GM23338 (cell line): Measurements from ENCODE around the gene UGT1A3. TPM values are rescaled to one million over a fixed set of nuclear protein-coding genes. Genes with fewer than 3 reads are reported as not detected.
"Not testable (repeated sequence)": the region's sequence is repeated elsewhere in the genome, so short reads cannot be mapped to it uniquely, and the experiment has no call there.

Experiments
- ATAC-seq: fragments of 200-7000 bp; cut with Tn5 transposase; 3 replicates; pipeline ENCODE4 v1.9.1; 2020
- DNase-seq: peaks from one replicate; pipeline ENCODE4 v3.0.0-alpha.2; 2015; ENCODE audit warnings: low spot score
- H2AFZ ChIP-seq: fragments of 200-600 bp; sonication (generic); 2 replicates; pipeline ENCODE4 v1.8.0; 2016; ENCODE audit warnings: antibody characterized with exemption, mild to moderate bottlenecking, moderate library complexity
- H3F3A ChIP-seq: fragments of 200-600 bp; sonication (generic); replicated peaks from 2 replicates; pipeline ENCODE4 v1.8.0; 2017; ENCODE audit warnings: antibody characterized with exemption, mixed run types, low read depth
- H3K27ac ChIP-seq: fragments of 200-600 bp; sonication (generic); 2 replicates; pipeline ENCODE4 v1.6.1; 2016; ENCODE audit warnings: low read depth
- H3K27me3 ChIP-seq: fragments of 200-600 bp; sonication (generic); 2 replicates; pipeline ENCODE4 v1.8.0; 2016; ENCODE audit warnings: mild to moderate bottlenecking, mixed run types, moderate library complexity; ENCODE audit not compliant: insufficient read depth
- H3K36me3 ChIP-seq: fragments of 200-600 bp; sonication (generic); 2 replicates; pipeline ENCODE4 v1.8.0; 2016; ENCODE audit warnings: mild to moderate bottlenecking; ENCODE audit not compliant: insufficient read depth
- H3K4me1 ChIP-seq: fragments of 200-600 bp; sonication (generic); 2 replicates; pipeline ENCODE4 v1.8.0; 2016; ENCODE audit warnings: mild to moderate bottlenecking, moderate library complexity; ENCODE audit not compliant: insufficient read depth
- H3K4me2 ChIP-seq: fragments of 200-600 bp; sonication (generic); 2 replicates; pipeline ENCODE4 v1.7.1; 2017; ENCODE audit warnings: mixed run types
- H3K4me3 ChIP-seq: fragments of 200-600 bp; sonication (generic); 2 replicates; pipeline ENCODE4 v1.6.1; 2016; ENCODE audit warnings: mixed run types
- H3K79me2 ChIP-seq: fragments of 200-600 bp; sonication (generic); replicated peaks from 2 replicates; pipeline ENCODE4 v1.8.0; 2017; ENCODE audit warnings: mild to moderate bottlenecking; ENCODE audit not compliant: insufficient read depth
- H3K9me2 ChIP-seq: fragments of 200-600 bp; sonication (generic); 2 replicates; pipeline ENCODE4 v1.8.0; 2017; ENCODE audit not compliant: insufficient read depth
- H4K20me1 ChIP-seq: fragments of 200-600 bp; sonication (generic); replicated peaks from 2 replicates; pipeline ENCODE4 v1.8.0; 2017; ENCODE audit warnings: mild to moderate bottlenecking; ENCODE audit not compliant: insufficient read depth
- H3K27ac Mint-ChIP-seq: 2 replicates; pipeline ENCODE4 v1.8.0; 2020; ENCODE audit warnings: inconsistent platforms, mild to moderate bottlenecking, moderate library complexity, mixed read lengths
- H3K27me3 Mint-ChIP-seq: 3 replicates; pipeline ENCODE4 v1.8.0; 2022; ENCODE audit warnings: low read depth, mild to moderate bottlenecking, moderate library complexity, mixed read lengths, inconsistent platforms; ENCODE audit not compliant: insufficient read depth, poor library complexity
- H3K36me3 Mint-ChIP-seq: 3 replicates; pipeline ENCODE4 v1.8.0; 2021; ENCODE audit warnings: low read depth, mild to moderate bottlenecking, inconsistent platforms, moderate library complexity, mixed read lengths
- H3K4me1 Mint-ChIP-seq: 3 replicates; pipeline ENCODE4 v1.8.0; 2020; ENCODE audit warnings: mild to moderate bottlenecking, inconsistent platforms, mixed read lengths
- H3K4me3 Mint-ChIP-seq: 3 replicates; pipeline ENCODE4 v1.8.0; 2021; ENCODE audit warnings: moderate library complexity, mild to moderate bottlenecking, inconsistent platforms, mixed read lengths
- H3K9me3 Mint-ChIP-seq: 3 replicates; pipeline ENCODE4 v1.8.0; 2020; ENCODE audit warnings: moderate library complexity, mild to moderate bottlenecking, inconsistent platforms, mixed read lengths
- CTCF ChIP-seq, 2 experiments: fragments of 200-600 bp in 1 of 2; sonication (generic) in 1 of 2; conservative IDR thresholded peaks; 2 replicates each; pipeline versions ENCODE4 v1.5.1 to v1.6.1; 2016 to 2017; ENCODE audit warnings: antibody characterized with exemption in 2 of 2, low read depth in 2 of 2, mild to moderate bottlenecking in 2 of 2, moderate library complexity in 1 of 2
- ETS1 ChIP-seq: IDR thresholded peaks from 2 replicates; pipeline ENCODE4 v1.6.1; 2016; ENCODE audit warnings: antibody characterized with exemption
- EZH2 ChIP-seq: fragments of 200-600 bp; sonication (generic); IDR thresholded peaks from one replicate; pipeline ENCODE4 v1.8.0; 2017; ENCODE audit warnings: antibody characterized with exemption, mild to moderate bottlenecking, low read depth; ENCODE audit not compliant: unreplicated experiment
- NANOG ChIP-seq: IDR thresholded peaks from 2 replicates; pipeline ENCODE4 v1.6.1; 2016; ENCODE audit warnings: antibody characterized with exemption, borderline replicate concordance
- POLR2AphosphoS5 ChIP-seq: IDR thresholded peaks from 2 replicates; pipeline ENCODE4 v1.6.1; 2016; ENCODE audit warnings: antibody characterized with exemption, low read depth
- REST ChIP-seq: IDR thresholded peaks from one replicate; pipeline ENCODE4 v1.6.1; 2018; ENCODE audit warnings: antibody characterized with exemption; ENCODE audit not compliant: unreplicated experiment
- STAT1 ChIP-seq: IDR thresholded peaks from one replicate; pipeline ENCODE4 v1.6.1; 2016; ENCODE audit warnings: antibody characterized with exemption; ENCODE audit not compliant: unreplicated experiment
- ZNF331 ChIP-seq: fragments of 250-450 bp; sonication (Bioruptor Pico); IDR thresholded peaks from 2 replicates; pipeline ENCODE4 v1.5.0; 2020; ENCODE audit warnings: low read depth, mild to moderate bottlenecking, moderate library complexity
- polyA plus RNA-seq: library from polyadenylated mRNA; unstranded; fragments of >200 nt; fragmentation: Nextera tagmentation; extraction: Ambion mirVana; gene quantifications from 2 replicates; pipeline ENCODE4 v1.2.1, GENCODE V29; 2016
- total RNA-seq: library from RNA; depleted of rRNA; stranded (reverse); fragments of >200 nt; shearing (Covaris generic); gene quantifications from 2 replicates; pipeline ENCODE4 v1.2.3, GENCODE V29; 2014

UGT1A3 gene
- total and polyA plus RNA-seq, 2 experiments from 2014 or later: not detected

- TF ChIP-seq CTCF (conservative IDR thresholded peaks at IDR 0.05; ENCODE audit: low read depth in 2 of 2) (no peak), ETS1 (no peak)
These were observed 14.8 kb downstream of the UGT1A3 start (continued) for GRCh38 chr2:233743464-233744259.

GRCh38 chr2:233745073-233745755 lies 16.4 kb downstream of the UGT1A3 start:
- H3K4me2 ChIP-seq: no peak overlapping the region
- no peaks in the 10 kb centered on the region for H3F3A ChIP-seq
- no peaks in the 10 kb centered on the region for H3K4me1 ChIP-seq
- TF ChIP-seq POLR2AphosphoS5 (no peak), REST (no peak), ETS1 (no peak), NANOG (no peak), EZH2 (no peak), STAT1 (no peak), ZNF331 (CRISPR knock-in tag) (no peak), CTCF (conservative IDR thresholded peaks at IDR 0.05; ENCODE audit: low read depth in 2 of 2) (no peak)
- H3K9me2 ChIP-seq: no peaks in the 10 kb centered on the region
- no peak overlapping the region for H2AFZ ChIP-seq
- no peaks in the 10 kb centered on the region for H3K36me3 ChIP-seq
- H3K27ac ChIP-seq: no peak overlapping the region
- DNase-seq: no peak
- no peak overlapping the region for H3K4me3 Mint-ChIP-seq
- ATAC-seq: no peak
- peaks cover 9% of the 10 kb centered on the region for H3K36me3 Mint-ChIP-seq
- H3K4me1 Mint-ChIP-seq: no peaks in the 10 kb centered on the region
- H3K4me3 ChIP-seq: no peak overlapping the region
- no peaks in the 10 kb centered on the region for H3K79me2 ChIP-seq
- no peaks in the 10 kb centered on the region for H3K27me3 ChIP-seq
- H4K20me1 ChIP-seq: no peaks in the 10 kb centered on the region
- H3K9me3 Mint-ChIP-seq: peaks cover 38% of the 10 kb centered on the region
- H3K27ac Mint-ChIP-seq: no peak overlapping the region
- H3K27me3 Mint-ChIP-seq: peaks cover 2% of the 10 kb centered on the region

- not testable (repeated sequence) for H4K20me1 ChIP-seq, H3K4me1 ChIP-seq, H2AFZ ChIP-seq, H3K27me3 ChIP-seq, H3F3A ChIP-seq, H3K79me2 ChIP-seq, H3K4me2 ChIP-seq, H3K27ac Mint-ChIP-seq, H3K27ac ChIP-seq, ATAC-seq, H3K4me3 ChIP-seq, H3K9me2 ChIP-seq, H3K27me3 Mint-ChIP-seq, DNase-seq, H3K4me1 Mint-ChIP-seq, H3K4me3 Mint-ChIP-seq, H3K36me3 ChIP-seq
- Mint-ChIP-seq H3K36me3 (peaks cover 12% of the 10 kb centered on the region), H3K9me3 (peaks cover 41% of the 10 kb centered on the region)
These were observed 17.0 kb downstream of the UGT1A3 start for GRCh38 chr2:233745838-233746237.
